GM23248 (cell line): ENCODE measurements around the gene XYLT2. TPM values are rescaled to one million over a fixed set of nuclear protein-coding genes. Genes with fewer than 3 reads are reported as not detected.

Experiments used
- DNase-seq: peaks from one replicate; pipeline ENCODE4 v3.0.0-alpha.2; 2015
- H2AFZ ChIP-seq: fragments of 200-600 bp; sonication (generic); 2 replicates; pipeline ENCODE4 v1.6.1; 2016; ENCODE audit warnings: antibody characterized with exemption
- H3F3A ChIP-seq: fragments of 200-600 bp; sonication (generic); 2 replicates; pipeline ENCODE4 v1.6.1; 2016; ENCODE audit warnings: mild to moderate bottlenecking, antibody characterized with exemption, mixed run types; ENCODE audit not compliant: insufficient read depth
- H3K27ac ChIP-seq: fragments of 200-600 bp; sonication (generic); 2 replicates; pipeline ENCODE4 v1.5.1; 2016; ENCODE audit warnings: mild to moderate bottlenecking
- H3K27me3 ChIP-seq: fragments of 200-600 bp; sonication (generic); replicated peaks from 2 replicates; pipeline ENCODE4 v1.6.1; 2016; ENCODE audit warnings: mild to moderate bottlenecking; ENCODE audit not compliant: insufficient read depth
- H3K36me3 ChIP-seq: fragments of 200-600 bp; sonication (generic); 2 replicates; pipeline ENCODE4 v1.6.1; 2016; ENCODE audit warnings: low read depth, mild to moderate bottlenecking
- H3K4me1 ChIP-seq: fragments of 200-600 bp; sonication (generic); 2 replicates; pipeline ENCODE4 v1.6.1; 2016; ENCODE audit warnings: mild to moderate bottlenecking; ENCODE audit not compliant: insufficient read depth
- H3K4me2 ChIP-seq: fragments of 200-600 bp; sonication (generic); one replicate; pipeline ENCODE4 v1.6.1; 2016; ENCODE audit warnings: mild to moderate bottlenecking; ENCODE audit not compliant: unreplicated experiment
- H3K4me3 ChIP-seq: fragments of 200-600 bp; sonication (generic); 2 replicates; pipeline ENCODE4 v1.5.1; 2016; ENCODE audit warnings: mild to moderate bottlenecking
- H3K79me2 ChIP-seq: fragments of 200-600 bp; sonication (generic); 2 replicates; pipeline ENCODE4 v1.6.1; 2016; ENCODE audit warnings: mild to moderate bottlenecking; ENCODE audit not compliant: insufficient read depth
- H3K9ac ChIP-seq: fragments of 200-600 bp; sonication (generic); 2 replicates; pipeline ENCODE4 v1.6.1; 2016; ENCODE audit warnings: mild to moderate bottlenecking
- H3K9me2 ChIP-seq: fragments of 200-600 bp; sonication (generic); 2 replicates; pipeline ENCODE4 v1.6.1; 2016; ENCODE audit warnings: mixed run types, mild to moderate bottlenecking, moderate library complexity; ENCODE audit not compliant: insufficient read depth
- H3K9me3 ChIP-seq: fragments of 200-600 bp; sonication (generic); one replicate; pipeline ENCODE4 v1.6.1; 2017; ENCODE audit warnings: low read depth
- H4K20me1 ChIP-seq: fragments of 200-600 bp; sonication (generic); 2 replicates; pipeline ENCODE4 v1.6.0; 2016; ENCODE audit not compliant: insufficient read depth
- EZH2 ChIP-seq: fragments of 200-600 bp; sonication (generic); IDR thresholded peaks from 2 replicates; pipeline ENCODE4 v1.6.1; 2018; ENCODE audit warnings: antibody characterized with exemption, mild to moderate bottlenecking; ENCODE audit not compliant: insufficient read depth, poor library complexity, severe bottlenecking
- EZH2phosphoT487 ChIP-seq: fragments of 200-600 bp; sonication (generic); IDR thresholded peaks from 2 replicates; pipeline ENCODE4 v1.6.1; 2018; ENCODE audit warnings: antibody characterized with exemption, moderate library complexity, mild to moderate bottlenecking, low read depth; ENCODE audit not compliant: insufficient read depth
- WGBS, 2 experiments: methylation state at CpG; one replicate each; pipeline ENCODE4 v1.1.6; 2015 to 2017; ENCODE audit warnings: low lambda C conversion rate in 2 of 2, low coverage in 1 of 2; ENCODE audit errors: missing lambda C conversion rate in 2 of 2; 5-methylcytosine and 5-hydroxymethylcytosine counted together
- in situ Hi-C: fragments of 300-500 bp; cut with MboI; formaldehyde crosslinking; loops from 2 replicates; pipeline ENCODE4 v1.15.0; 2020
- polyA plus RNA-seq: library from polyadenylated mRNA; unstranded; fragments of >200 nt; fragmentation: Nextera tagmentation; extraction: Ambion mirVana; gene quantifications from 2 replicates; pipeline ENCODE4 v1.2.1, GENCODE V29; 2016
- total RNA-seq: library from RNA; depleted of rRNA; stranded (reverse); fragments of >200 nt; shearing (Covaris generic); gene quantifications from 2 replicates; pipeline ENCODE4 v1.2.3, GENCODE V29; 2014

Gene XYLT2
- total and polyA plus RNA-seq, 2 experiments from 2014 or later: 25.3 to 43.6 TPM

- H3F3A ChIP-seq: peaks cover 13% of the 10 kb centered on the region; the same call in 1 of the 2 replicates
- no peak overlapping the region for H3K27ac ChIP-seq
- H3K27me3 ChIP-seq: no peaks in the 10 kb centered on the region
- TF ChIP-seq EZH2phosphoT487: no peak
- no peak for TF ChIP-seq EZH2
- no peak overlapping the region for H3K4me2 ChIP-seq
- no peaks in the 10 kb centered on the region for H3K36me3 ChIP-seq
- H3K4me1 ChIP-seq: peaks cover 18% of the 10 kb centered on the region
- no peak overlapping the region for H3K9ac ChIP-seq
- H4K20me1 ChIP-seq: no peaks in the 10 kb centered on the region
- H3K79me2 ChIP-seq: peaks cover 48% of the 10 kb centered on the region
- no peak for DNase-seq
- no peak overlapping the region for H2AFZ ChIP-seq
- H3K9me2 ChIP-seq: no peaks in the 10 kb centered on the region
- in situ Hi-C loops: no loop called here
- WGBS, 2 experiments: 92 to 93% methylated on average over 5 of the region's 5 CpGs
- H3K4me3 ChIP-seq: no peak overlapping the region
- H3K9me3 ChIP-seq: no peaks in the 10 kb centered on the region
These were observed 3.3 kb downstream of the XYLT2 start for GRCh38 chr17:50349243-50349600.

DNA sequence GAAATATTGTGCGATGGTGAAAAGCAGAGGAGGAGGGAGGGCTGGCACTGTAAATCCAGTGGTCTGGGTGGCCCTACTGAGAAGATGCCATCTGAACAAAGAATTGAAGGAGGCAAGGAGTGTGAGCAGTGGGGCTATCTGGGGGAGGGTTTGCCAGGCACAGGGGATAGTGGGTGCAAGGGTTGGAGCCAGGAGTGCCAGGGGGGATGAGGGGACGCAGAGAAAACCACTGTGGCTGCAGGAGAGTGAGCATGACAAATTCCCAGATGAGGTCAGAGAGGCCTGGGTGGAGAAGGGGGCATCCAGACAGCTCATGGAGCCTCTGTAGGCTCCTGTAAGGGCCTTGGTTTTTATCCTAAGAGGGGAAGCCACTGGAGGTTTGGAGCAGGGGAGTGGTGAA, 4.8 kb downstream of the XYLT2 start:
- no peak for TF ChIP-seq EZH2
- TF ChIP-seq EZH2phosphoT487: no peak
- H3F3A ChIP-seq: peaks cover 7% of the 10 kb centered on the region; the same call in 1 of the 2 replicates
- H3K79me2 ChIP-seq: peaks cover 48% of the 10 kb centered on the region
- H3K4me1 ChIP-seq: peaks cover 18% of the 10 kb centered on the region
- no peak overlapping the region for H3K4me2 ChIP-seq
- H3K27me3 ChIP-seq: no peaks in the 10 kb centered on the region
- H4K20me1 ChIP-seq: no peaks in the 10 kb centered on the region
- H3K36me3 ChIP-seq: no peaks in the 10 kb centered on the region; the same call in 1 of the 2 replicates
- H3K4me3 ChIP-seq: no peak overlapping the region
- in situ Hi-C loops: no loop called here
- H2AFZ ChIP-seq: no peak overlapping the region
- no peak overlapping the region for H3K27ac ChIP-seq
- DNase-seq: no peak
- 92 to 96% methylated on average over 2 of the region's 2 CpGs for WGBS, 2 experiments
- H3K9me3 ChIP-seq: no peaks in the 10 kb centered on the region
- H3K9ac ChIP-seq: no peak overlapping the region
- H3K9me2 ChIP-seq: no peaks in the 10 kb centered on the region

- TF ChIP-seq EZH2 (no peak), EZH2phosphoT487 (no peak)
- Histone ChIP-seq H3K4me1 (peaks cover 18% of the 10 kb centered on the region), H3K9me3 (no peaks in the 10 kb centered on the region), H3K9me2 (no peaks in the 10 kb centered on the region), H4K20me1 (no peaks in the 10 kb centered on the region), H2AFZ (no peak overlapping the region), H3K27me3 (no peaks in the 10 kb centered on the region), H3F3A (peaks cover 7% of the 10 kb centered on the region; the same call in 1 of the 2 replicates), H3K79me2 (peaks cover 39% of the 10 kb centered on the region), H3K9ac (no peak overlapping the region), H3K27ac (no peak overlapping the region), H3K4me2 (no peak overlapping the region), H3K36me3 (no peaks in the 10 kb centered on the region; the same call in 1 of the 2 replicates), H3K4me3 (no peak overlapping the region)
- no peak for DNase-seq
- in situ Hi-C loops: no loop called here
- WGBS, 2 experiments: 87 to 92% methylated on average over 5 to 6 of the region's 6 CpGs
These were observed 6.3 kb downstream of the XYLT2 start for GRCh38 chr17:50352072-50352692.

DNA sequence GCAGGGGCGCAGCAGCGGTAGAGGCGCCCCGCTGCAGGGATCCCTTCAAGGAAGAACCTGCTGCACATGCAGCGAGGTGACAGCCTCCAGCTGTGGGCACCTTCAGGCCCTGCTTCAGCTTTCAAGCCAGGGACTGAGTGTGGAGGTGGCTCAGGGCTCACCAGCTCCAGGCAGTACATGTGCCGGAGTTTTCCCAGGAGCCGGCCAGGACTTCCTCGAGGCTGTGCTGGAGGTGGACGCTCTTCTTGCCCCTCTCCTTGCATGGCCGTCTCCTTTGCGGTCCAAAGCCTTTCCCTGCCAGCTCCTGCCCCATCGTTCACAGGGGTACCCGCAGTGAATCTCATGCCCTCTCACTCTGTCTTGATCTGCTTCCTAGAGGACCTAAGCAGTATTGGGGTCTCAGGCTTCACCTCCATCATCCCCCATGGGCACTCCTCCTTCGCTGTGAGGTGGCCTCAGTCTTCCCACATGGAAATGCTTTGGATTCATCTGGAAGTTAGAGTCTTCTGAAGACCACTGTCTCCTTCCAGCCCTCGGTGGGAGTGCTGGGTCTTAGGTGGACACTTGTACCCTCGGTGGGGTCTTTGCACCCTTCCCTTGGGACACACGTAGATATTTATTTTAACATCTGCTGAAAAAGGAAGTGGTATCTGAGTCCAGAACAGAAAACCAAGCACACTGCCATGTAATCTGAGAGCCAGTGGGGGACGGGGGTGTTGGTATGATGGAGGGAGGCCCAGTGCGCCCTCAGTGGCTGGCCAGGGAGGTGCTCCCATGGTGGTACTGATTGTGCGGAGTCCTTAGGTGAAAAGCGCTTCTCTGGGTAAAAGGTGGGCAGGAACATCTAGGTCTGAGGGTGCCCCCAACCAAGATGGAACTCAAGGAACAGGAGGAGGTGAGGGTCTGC, 7.0 kb downstream of the XYLT2 start:
- WGBS, 2 experiments: 77 to 83% methylated on average over 17 to 21 of the region's 21 CpGs

More for the DNA sequence above, 7.0 kb downstream of the XYLT2 start:
- TF ChIP-seq EZH2: no peak
- no peak for TF ChIP-seq EZH2phosphoT487
- H3K36me3 ChIP-seq: no peaks in the 10 kb centered on the region; the same call in 1 of the 2 replicates
- H3K79me2 ChIP-seq: peaks cover 31% of the 10 kb centered on the region
- H3K4me1 ChIP-seq: peaks cover 10% of the 10 kb centered on the region
- no peak overlapping the region for H3K4me2 ChIP-seq
- no peak for DNase-seq
- H3K4me3 ChIP-seq: no peak overlapping the region
- H3K9ac ChIP-seq: no peak overlapping the region
- H3K27me3 ChIP-seq: no peaks in the 10 kb centered on the region
- no peaks in the 10 kb centered on the region for H4K20me1 ChIP-seq
- H3F3A ChIP-seq: peaks cover 4% of the 10 kb centered on the region; the same call in 1 of the 2 replicates
- H3K9me3 ChIP-seq: no peaks in the 10 kb centered on the region
- H3K9me2 ChIP-seq: no peaks in the 10 kb centered on the region
- in situ Hi-C loops: no loop called here
- H3K27ac ChIP-seq: no peak overlapping the region
- no peak overlapping the region for H2AFZ ChIP-seq
